OCI-LY3 (cell line): ENCODE results near the gene TLR9.

Experiments used
- H2AFZ ChIP-seq: fragments of 200-600, 300-600 bp; shearing (Covaris generic); 2 replicates; pipeline ENCODE4 v1.6.0; 2014; ENCODE audit warnings: antibody characterized with exemption, low read depth, low read length
- H3K27ac ChIP-seq: fragments of 200-600, 300-600 bp; sonication (generic); 2 replicates; pipeline ENCODE4 v1.5.1; 2014; ENCODE audit warnings: mild to moderate bottlenecking, low read length, moderate library complexity, mixed read lengths
- H3K27me3 ChIP-seq: fragments of 200-600, 300-600 bp; sonication (generic); 2 replicates; pipeline ENCODE4 v1.6.1; 2014; ENCODE audit warnings: low read depth, low read length, mixed read lengths
- H3K36me3 ChIP-seq: fragments of 200-600, 300-600 bp; sonication (generic); replicated peaks from 2 replicates; pipeline ENCODE3; 2014; ENCODE audit warnings: low read depth, low read length, mixed read lengths
- H3K4me1 ChIP-seq: fragments of 300-600, 200-600 bp; sonication (generic); 2 replicates; pipeline ENCODE4 v1.6.1; 2014; ENCODE audit warnings: low read length, mixed read lengths
- H3K4me2 ChIP-seq: fragments of 200-600, 300-600 bp; sonication (generic); 2 replicates; pipeline ENCODE4 v1.6.1; 2014; ENCODE audit warnings: low read length, mixed read lengths
- H3K4me3 ChIP-seq: fragments of 300-600, 200-600 bp; sonication (generic); 2 replicates; pipeline ENCODE4 v1.5.1; 2014; ENCODE audit warnings: antibody characterized with exemption, mild to moderate bottlenecking, low read length, moderate library complexity
- H3K79me2 ChIP-seq: fragments of 300-600, 200-600 bp; shearing (Covaris generic); 2 replicates; pipeline ENCODE4 v1.6.1; 2014; ENCODE audit warnings: mild to moderate bottlenecking, low read length, mixed read lengths
- H3K9ac ChIP-seq: fragments of 300-600, 200-600 bp; shearing (Covaris generic); 2 replicates; pipeline ENCODE4 v1.6.0; 2014; ENCODE audit warnings: mild to moderate bottlenecking, low read length, moderate library complexity
- H3K9me3 ChIP-seq: fragments of 200-600, 300-600 bp; shearing (Covaris generic); 2 replicates; pipeline ENCODE4 v1.6.1; 2014; ENCODE audit warnings: low read length, mixed read lengths; ENCODE audit not compliant: insufficient read depth
- H4K20me1 ChIP-seq: fragments of 200-600, 300-600 bp; sonication (generic); 2 replicates; pipeline ENCODE4 v1.6.1; 2016; ENCODE audit warnings: low read length, mixed read lengths; ENCODE audit not compliant: insufficient read depth
- CTCF ChIP-seq: fragments of 200-600, 300-600 bp; sonication (generic); IDR thresholded peaks from 2 replicates; pipeline ENCODE4 v1.5.1; 2014; ENCODE audit warnings: antibody characterized with exemption, low read length, low read depth
- EZH2phosphoT487 ChIP-seq: fragments of 200-600 bp; shearing (Covaris generic); IDR thresholded peaks from 2 replicates; pipeline ENCODE4 v1.6.1; 2018; ENCODE audit warnings: antibody characterized with exemption, mixed run types, low read depth

The TLR9 gene

DNA sequence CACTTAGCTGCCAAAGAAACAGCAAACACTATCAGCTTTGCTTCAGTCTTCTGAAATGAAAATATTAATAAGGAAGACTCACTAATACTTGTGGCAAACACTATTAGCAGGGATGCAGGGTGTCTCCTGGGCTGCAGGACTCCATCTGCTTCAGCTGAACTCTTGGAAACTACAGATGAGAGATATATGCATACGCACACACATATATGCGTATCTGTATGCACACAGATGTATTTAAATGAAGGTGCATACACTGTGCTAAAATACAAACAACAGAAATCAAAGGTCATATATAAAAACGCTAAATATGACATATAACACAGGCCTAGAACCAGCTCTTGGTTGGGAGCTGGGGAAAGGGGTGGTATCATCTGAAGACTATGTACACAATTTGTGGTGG is 30.7 kb upstream of the TLR9 start:
- H2AFZ ChIP-seq, result no peak overlapping the region

GRCh38 chr3:52254608-52255007 is 29.2 kb upstream of the TLR9 start:
- TF ChIP-seq CTCF (no peak), EZH2phosphoT487 (no peak)
- Histone ChIP-seq H3K27ac (no peak overlapping the region), H3K4me3 (no peak overlapping the region), H3K9me3 (no peaks in the 10 kb centered on the region), H3K36me3 (peaks cover 62% of the 10 kb centered on the region), H3K4me1 (peaks cover 21% of the 10 kb centered on the region), H3K27me3 (no peaks in the 10 kb centered on the region), H4K20me1 (peaks cover 24% of the 10 kb centered on the region), H3K9ac (no peak overlapping the region), H2AFZ (no peak overlapping the region), H3K4me2 (no peak overlapping the region), H3K79me2 (peaks cover 40% of the 10 kb centered on the region; the same call in 1 of the 2 replicates)

More for the DNA sequence above, 30.7 kb upstream of the TLR9 start:
- Histone ChIP-seq H4K20me1 (peaks cover 21% of the 10 kb centered on the region), H3K9ac (no peak overlapping the region), H3K27ac (no peak overlapping the region), H3K4me1 (peaks cover 21% of the 10 kb centered on the region), H3K36me3 (peaks cover 72% of the 10 kb centered on the region), H3K79me2 (peaks cover 49% of the 10 kb centered on the region; the same call in 1 of the 2 replicates), H3K4me2 (no peak overlapping the region), H3K27me3 (no peaks in the 10 kb centered on the region), H3K9me3 (no peaks in the 10 kb centered on the region), H3K4me3 (no peak overlapping the region)
- TF ChIP-seq EZH2phosphoT487, result no peak
- no peak for TF ChIP-seq CTCF

DNA sequence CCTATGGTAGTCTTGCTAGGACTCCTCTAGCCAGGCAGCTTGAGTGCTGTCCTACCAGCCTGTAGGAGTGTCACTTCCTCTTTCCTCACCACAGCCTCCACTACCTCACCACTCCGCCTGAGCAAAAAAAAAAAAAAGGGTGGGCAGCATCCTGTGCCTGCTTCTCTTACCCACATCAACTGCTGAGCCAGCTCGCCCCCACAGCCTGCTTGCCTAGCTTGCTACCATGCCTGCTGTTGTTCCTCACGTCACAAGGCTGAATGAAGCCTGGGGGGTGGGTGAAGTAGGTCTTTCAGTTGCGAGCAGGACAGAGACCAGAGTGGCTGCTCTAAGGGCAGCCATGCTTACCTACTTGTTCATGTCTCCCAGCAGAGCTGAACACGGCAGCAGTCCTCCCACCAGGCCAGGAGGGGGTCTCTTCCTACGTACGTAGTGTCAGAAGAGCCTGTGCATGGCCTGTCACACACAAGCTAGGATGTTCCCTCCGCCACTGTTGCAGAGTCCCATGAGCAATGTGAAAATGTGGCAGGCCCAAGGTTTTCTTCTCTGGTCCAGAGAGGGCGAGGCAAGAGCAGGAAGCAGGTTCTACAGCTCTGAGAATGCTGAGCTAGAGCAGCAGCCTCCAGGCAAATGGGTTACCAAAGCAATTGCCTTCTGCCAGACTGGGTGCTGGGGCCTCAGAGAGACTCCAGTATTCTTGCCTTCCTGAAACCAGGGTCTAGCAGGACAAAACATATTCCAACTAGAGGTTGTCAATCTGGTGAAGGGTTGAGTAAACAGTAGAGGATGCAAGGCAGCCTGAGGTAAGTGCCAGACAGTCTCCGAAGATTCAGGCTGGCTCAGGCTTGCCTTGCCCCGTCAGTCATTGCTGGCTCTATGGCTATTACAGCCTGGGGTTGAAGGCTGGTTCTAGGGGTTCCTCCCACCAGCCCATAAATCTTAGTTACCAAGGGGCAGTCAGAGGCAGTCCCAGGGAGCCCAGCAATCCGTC is 28.2 kb upstream of the TLR9 start:
- no peaks in the 10 kb centered on the region for H3K27me3 ChIP-seq
- peaks cover 62% of the 10 kb centered on the region for H3K36me3 ChIP-seq
- TF ChIP-seq CTCF (no peak), EZH2phosphoT487 (no peak)
- no peak overlapping the region for H2AFZ ChIP-seq
- peak overlapping the region; percentile 80 for H3K27ac ChIP-seq
- no peaks in the 10 kb centered on the region for H3K9me3 ChIP-seq
- H4K20me1 ChIP-seq, result peaks cover 30% of the 10 kb centered on the region
- peak overlapping the region; percentile 26; the same call in 1 of the 2 replicates for H3K4me3 ChIP-seq
- peak overlapping the region; percentile 60 for H3K4me2 ChIP-seq
- H3K79me2 ChIP-seq, result peaks cover 36% of the 10 kb centered on the region; the same call in 1 of the 2 replicates
- H3K4me1 ChIP-seq, result peaks cover 21% of the 10 kb centered on the region
- peak overlapping the region; percentile 29; the same call in 1 of the 2 replicates for H3K9ac ChIP-seq

DNA sequence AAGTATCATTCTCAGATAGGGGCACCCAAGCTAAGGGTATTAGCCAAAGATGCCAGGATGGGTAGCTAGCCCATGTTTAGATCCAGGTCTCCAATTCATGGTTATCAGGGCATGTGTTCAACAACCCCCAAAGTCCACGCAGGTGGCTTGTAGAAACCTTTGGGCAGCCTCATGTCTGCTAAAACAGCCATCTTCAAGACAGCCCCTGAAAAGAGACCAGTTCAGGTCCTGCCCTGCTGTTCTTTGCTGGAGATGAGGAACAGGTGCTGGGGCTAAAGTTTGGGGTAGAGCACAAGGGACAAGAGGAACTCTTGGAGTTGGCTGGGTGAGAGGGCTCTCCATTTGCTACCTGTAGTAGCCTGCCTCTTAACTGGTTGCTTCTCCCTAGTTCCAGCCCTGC is 24.7 kb upstream of the TLR9 start:
- H3K4me2 ChIP-seq, result no peak overlapping the region
- H3K79me2 ChIP-seq, result peaks cover 12% of the 10 kb centered on the region; the same call in 1 of the 2 replicates
- no peak overlapping the region for H3K27ac ChIP-seq
- H3K36me3 ChIP-seq, result peaks cover 32% of the 10 kb centered on the region
- TF ChIP-seq EZH2phosphoT487 (no peak), CTCF (no peak)
- no peaks in the 10 kb centered on the region for H3K27me3 ChIP-seq
- no peaks in the 10 kb centered on the region for H3K9me3 ChIP-seq
- no peak overlapping the region for H3K9ac ChIP-seq
- no peak overlapping the region for H2AFZ ChIP-seq
- peaks cover 21% of the 10 kb centered on the region for H4K20me1 ChIP-seq
- no peak overlapping the region for H3K4me3 ChIP-seq
- H3K4me1 ChIP-seq, result peaks cover 46% of the 10 kb centered on the region
